T-helper 2 cell treated with Interferon-gamma antibody and Interleukin-4, amounts not matched to agents 5 μg/mL and 100 μg/mL, for 36 hours (primary cell): ENCODE measurements around the gene HADHA.
A peak's percentile ranks its signal among the peaks of the same experiment; 100 is the strongest.

Experiments used
- DNase-seq: peaks from one replicate; pipeline ENCODE4 v3.0.0; 2021; ENCODE audit warnings: low spot score
- H3K27ac Mint-ChIP-seq: one replicate; pipeline ENCODE4 v1.8.0; 2021; ENCODE audit warnings: mild to moderate bottlenecking, mixed read lengths
- H3K27me3 Mint-ChIP-seq: one replicate; pipeline ENCODE4 v1.8.0; 2021; ENCODE audit warnings: low read depth, mixed read lengths
- H3K36me3 Mint-ChIP-seq: one replicate; pipeline ENCODE4 v1.8.0; 2021; ENCODE audit warnings: low read depth, mixed read lengths
- H3K4me1 Mint-ChIP-seq: one replicate; pipeline ENCODE4 v1.8.0; 2021; ENCODE audit warnings: low read depth, mixed read lengths
- H3K4me3 Mint-ChIP-seq: one replicate; pipeline ENCODE4 v1.8.0; 2022; ENCODE audit warnings: mild to moderate bottlenecking, moderate library complexity, mixed read lengths
- H3K9me3 Mint-ChIP-seq: one replicate; pipeline ENCODE4 v1.8.0; 2021; ENCODE audit warnings: mixed read lengths

The HADHA gene

DNA sequence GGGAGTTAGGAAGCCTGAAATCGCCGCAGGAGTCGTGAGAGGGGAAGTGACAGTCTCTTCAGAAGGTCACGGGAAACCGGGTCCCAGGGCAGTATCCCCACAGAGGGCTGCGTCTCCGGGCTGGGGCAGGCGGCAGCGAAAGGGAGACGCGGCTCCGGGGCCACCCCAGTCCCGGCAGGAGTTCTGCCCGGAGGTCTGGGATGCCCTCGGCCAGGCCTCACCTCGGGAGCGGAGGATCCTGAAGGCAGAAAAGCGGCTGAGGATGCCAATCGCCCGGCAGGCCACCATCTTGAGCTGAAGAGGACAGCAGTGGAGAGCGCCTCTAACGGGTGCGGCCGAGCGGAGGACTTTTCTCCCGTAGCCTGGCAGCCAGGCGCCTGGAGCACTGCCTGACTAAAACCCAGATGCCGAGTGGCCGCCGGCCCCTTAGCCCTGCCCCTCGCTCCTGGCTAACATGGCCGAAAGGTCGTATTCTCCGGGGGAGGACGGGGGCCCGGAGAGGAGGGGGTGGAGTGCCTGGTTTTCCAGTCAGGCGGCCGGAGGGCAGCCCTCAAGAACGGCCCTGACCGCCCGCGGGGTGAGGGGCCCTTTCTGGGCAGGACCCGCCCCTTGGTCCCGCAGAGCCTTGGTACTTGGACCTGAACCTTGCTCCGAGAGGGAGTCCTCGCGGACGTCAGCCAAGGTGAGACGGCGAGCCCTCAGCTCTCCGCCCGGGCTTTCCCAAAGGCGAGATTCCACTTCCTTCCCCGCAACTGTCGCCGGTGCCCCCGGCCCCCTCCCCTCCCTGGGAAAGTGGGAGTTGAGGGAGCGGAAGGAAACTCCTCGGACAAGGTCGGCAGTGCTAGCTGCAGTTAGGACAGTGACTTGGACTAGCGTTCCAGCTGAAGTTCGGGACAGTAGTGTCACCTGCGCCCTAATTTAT, at the start of gene HADHA, which contains the start of gene HADHB:
TSS of gene HADHA (minus strand) at position 324 of the 922 bp plus-strand sequence. CDS start at position 288, 36 bp downstream.
TSS of gene HADHB (plus strand) at position 631 of the 922 bp plus-strand sequence. CDS start 9,316 bp downstream, outside the sequence.
- peaks cover 3% of the 10 kb centered on the region for H3K36me3 Mint-ChIP-seq
- H3K9me3 Mint-ChIP-seq = no peaks in the 10 kb centered on the region
- DNase-seq = peak; percentile 85
- no peaks in the 10 kb centered on the region for H3K27me3 Mint-ChIP-seq
- H3K27ac Mint-ChIP-seq = peak within 1 kb of the TSS; percentile 96
- H3K4me1 Mint-ChIP-seq = peaks cover 49% of the 10 kb centered on the region
- H3K4me3 Mint-ChIP-seq = peak within 1 kb of the TSS; percentile 96

DNA sequence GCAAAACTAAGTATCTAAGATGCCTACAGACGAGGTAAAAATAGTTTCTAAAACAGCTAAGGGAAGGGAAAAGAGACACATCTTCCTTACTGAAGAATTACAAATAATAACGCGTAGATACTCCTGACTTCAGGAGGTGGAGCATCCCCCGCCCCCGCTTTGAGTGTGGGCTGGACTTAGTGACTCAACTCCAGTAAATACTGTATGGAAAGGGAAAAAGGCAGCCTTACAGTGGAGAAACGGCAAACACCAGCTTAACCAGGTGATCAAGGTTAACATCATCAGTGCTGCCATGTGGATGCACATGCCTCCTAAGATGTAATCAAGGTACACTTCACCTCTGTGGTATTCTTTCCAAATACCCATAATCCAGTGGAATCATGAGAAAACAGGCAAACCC, 48.2 kb upstream of the HADHA start:
- no peaks in the 10 kb centered on the region for H3K4me1 Mint-ChIP-seq

DNA sequence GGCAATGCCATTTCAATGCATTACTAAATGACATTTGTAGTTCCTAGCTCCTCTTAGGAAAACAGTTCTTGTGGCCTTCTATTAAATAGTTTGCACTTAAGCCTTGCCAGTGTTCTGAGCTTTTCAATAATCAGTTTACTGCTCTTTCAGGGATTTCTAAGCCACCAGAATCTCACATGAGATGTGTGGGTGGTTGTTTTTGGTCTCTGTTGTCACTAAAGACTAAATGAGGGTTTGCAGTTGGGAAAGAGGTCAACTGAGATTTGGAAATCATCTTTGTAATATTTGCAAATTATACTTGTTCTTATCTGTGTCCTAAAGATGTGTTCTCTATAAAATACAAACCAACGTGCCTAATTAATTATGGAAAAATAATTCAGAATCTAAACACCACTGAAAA, 45.6 kb upstream of the HADHA start:
- Mint-ChIP-seq H3K36me3 (peaks cover 8% of the 10 kb centered on the region), H3K27ac (no peak overlapping the region), H3K4me1 (no peaks in the 10 kb centered on the region), H3K4me3 (no peak overlapping the region), H3K27me3 (no peaks in the 10 kb centered on the region), H3K9me3 (no peaks in the 10 kb centered on the region)
- no peak for DNase-seq

More for the DNA sequence above, 48.2 kb upstream of the HADHA start:
- H3K4me3 Mint-ChIP-seq = no peak overlapping the region
- H3K36me3 Mint-ChIP-seq = peaks cover 2% of the 10 kb centered on the region
- H3K9me3 Mint-ChIP-seq = no peaks in the 10 kb centered on the region
- H3K27ac Mint-ChIP-seq = no peak overlapping the region
- peaks cover 9% of the 10 kb centered on the region for H3K27me3 Mint-ChIP-seq
- no peak for DNase-seq

DNA sequence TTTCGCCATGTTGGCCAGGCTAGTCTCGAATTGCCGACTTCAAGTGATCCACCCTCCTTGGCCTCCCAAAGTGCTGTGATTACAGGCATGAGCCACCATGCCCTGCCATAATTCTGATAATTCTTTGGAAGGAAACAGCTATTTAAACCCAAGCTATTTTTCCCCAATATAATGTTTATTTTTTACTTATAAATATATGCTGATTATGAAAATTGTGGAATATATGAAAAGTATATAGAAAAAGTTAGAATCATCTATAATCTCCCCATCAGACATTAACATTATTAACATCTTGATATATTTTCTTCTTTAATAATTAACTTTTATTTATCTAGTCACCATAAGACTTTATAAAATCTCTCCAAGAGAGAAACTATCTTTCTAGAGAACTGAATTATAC, 41.5 kb upstream of the HADHA start:
- H3K9me3 Mint-ChIP-seq = no peaks in the 10 kb centered on the region
- H3K4me3 Mint-ChIP-seq = no peak overlapping the region
- no peak overlapping the region for H3K27ac Mint-ChIP-seq
- no peaks in the 10 kb centered on the region for H3K4me1 Mint-ChIP-seq
- DNase-seq = no peak
- no peaks in the 10 kb centered on the region for H3K27me3 Mint-ChIP-seq
- peaks cover 23% of the 10 kb centered on the region for H3K36me3 Mint-ChIP-seq

DNA sequence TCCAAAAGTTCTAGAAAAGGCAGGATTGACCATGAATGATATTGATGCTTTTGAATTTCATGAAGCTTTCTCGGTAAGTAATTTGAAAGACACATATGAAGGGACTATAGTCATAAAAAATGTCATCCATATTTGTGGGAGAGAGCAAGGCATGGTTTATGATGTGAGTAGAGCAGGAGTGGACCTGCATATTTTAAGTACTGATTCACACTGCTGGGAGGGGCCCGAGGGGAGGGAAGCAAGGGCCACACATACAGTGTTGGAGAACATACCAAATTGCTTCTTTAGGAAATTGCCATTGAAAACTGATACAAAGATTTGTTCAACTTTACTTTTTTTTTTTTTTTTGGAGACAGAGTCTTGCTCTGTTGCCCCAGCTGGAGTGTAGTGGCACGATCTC, 39.7 kb upstream of the HADHA start:
- Mint-ChIP-seq H3K4me1 (no peaks in the 10 kb centered on the region), H3K27me3 (no peaks in the 10 kb centered on the region), H3K36me3 (peaks cover 28% of the 10 kb centered on the region), H3K9me3 (no peaks in the 10 kb centered on the region), H3K27ac (no peak overlapping the region), H3K4me3 (no peak overlapping the region)
- no peak for DNase-seq

DNA sequence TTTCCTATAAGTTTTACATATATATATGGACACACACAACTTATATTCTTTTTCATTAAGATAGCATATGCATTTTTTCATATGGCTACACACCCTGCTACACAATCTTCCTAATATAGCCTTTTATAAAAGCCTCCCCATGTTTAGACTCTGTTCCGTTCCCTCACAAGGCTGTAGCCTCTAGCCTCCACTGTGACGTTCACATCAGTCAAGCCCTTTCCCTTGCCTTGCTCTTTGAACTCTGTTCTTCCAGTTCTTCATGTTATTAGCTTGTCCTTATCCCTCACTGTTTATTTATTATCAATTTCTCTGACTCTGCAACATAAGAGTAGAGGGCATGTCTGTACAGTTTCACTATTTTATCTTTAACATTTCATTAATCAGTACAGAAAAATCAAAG, 39.2 kb upstream of the HADHA start:
- H3K36me3 Mint-ChIP-seq = peaks cover 32% of the 10 kb centered on the region
- no peak overlapping the region for H3K27ac Mint-ChIP-seq
- no peaks in the 10 kb centered on the region for H3K4me1 Mint-ChIP-seq
- H3K4me3 Mint-ChIP-seq = no peak overlapping the region
- no peak for DNase-seq
- H3K9me3 Mint-ChIP-seq = no peaks in the 10 kb centered on the region
- H3K27me3 Mint-ChIP-seq = no peaks in the 10 kb centered on the region

DNA sequence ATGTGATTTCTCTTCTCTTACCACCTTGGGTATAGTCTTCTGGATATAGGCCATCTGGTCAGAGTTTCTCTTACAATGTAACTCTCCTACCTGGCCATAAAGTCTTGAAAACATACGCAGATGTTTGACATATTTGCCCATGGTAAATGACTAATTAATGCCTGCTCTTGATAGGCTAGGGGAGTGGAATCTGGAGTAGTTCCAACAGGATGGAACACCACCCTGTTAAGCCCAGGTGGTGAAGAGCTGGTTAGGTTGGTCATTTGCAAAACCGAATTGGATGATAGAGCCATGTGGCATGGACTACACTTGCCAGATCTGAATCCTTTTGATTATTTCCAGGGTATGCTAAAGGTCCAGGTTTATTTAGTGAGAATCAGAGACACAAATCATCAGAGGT, 36.8 kb upstream of the HADHA start:
- Mint-ChIP-seq H3K4me1 (peaks cover 6% of the 10 kb centered on the region), H3K36me3 (peaks cover 34% of the 10 kb centered on the region), H3K4me3 (no peak overlapping the region), H3K9me3 (no peaks in the 10 kb centered on the region), H3K27ac (no peak overlapping the region), H3K27me3 (no peaks in the 10 kb centered on the region)
- DNase-seq = no peak

DNA sequence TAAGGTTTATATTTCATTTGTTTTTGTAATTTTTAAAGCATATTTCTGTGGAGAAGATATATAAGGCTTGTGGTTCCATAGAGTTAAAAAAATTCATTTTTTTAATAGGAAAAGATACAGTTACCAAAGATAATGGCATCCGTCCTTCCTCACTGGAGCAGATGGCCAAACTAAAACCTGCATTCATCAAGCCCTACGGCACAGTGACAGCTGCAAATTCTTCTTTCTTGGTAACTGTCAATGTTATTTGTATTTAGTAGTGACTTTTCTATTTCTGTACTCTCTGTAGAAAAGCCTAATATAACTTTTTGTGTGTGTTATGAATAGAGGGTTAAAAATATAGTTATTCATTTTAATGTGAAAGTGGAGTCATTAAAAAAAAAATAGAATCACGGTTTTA, 35.5 kb upstream of the HADHA start:
- Mint-ChIP-seq H3K27ac (no peak overlapping the region), H3K27me3 (no peaks in the 10 kb centered on the region), H3K4me1 (peaks cover 7% of the 10 kb centered on the region), H3K9me3 (no peaks in the 10 kb centered on the region), H3K36me3 (peaks cover 30% of the 10 kb centered on the region), H3K4me3 (no peak overlapping the region)
- no peak for DNase-seq

DNA sequence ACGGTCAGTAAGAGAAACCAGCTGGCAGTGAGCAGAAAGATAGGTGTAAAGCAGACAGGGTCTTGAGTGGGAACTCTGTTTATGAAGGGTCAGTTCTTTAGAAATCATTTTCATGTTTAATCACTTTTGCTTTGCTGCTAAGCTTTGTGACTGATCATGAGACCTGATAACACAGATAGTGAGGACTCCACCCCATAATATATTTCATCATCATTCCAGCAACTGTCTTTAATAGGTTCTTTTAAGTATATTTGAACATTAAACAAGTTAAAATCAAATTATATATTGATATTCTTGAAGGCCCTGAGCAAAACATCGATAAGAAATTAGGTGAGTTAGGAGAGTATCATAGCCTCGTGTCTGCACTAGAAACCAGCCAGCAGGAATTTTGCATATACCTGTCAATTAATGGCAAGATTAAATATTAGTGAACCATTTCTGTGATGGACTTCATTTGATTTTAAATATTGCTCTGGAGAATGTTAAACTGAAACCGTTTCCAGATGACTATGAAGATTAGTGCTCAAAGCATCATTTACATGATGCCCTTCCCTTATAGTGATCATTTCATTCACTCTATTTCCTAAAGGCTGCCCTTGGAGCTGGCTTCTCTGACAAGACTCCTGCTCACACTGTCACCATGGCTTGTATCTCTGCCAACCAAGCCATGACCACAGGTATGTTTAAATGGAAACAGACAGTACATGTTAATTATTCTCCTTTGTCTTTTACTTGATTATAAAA, 32.2 kb upstream of the HADHA start:
- Mint-ChIP-seq H3K4me1 (peaks cover 9% of the 10 kb centered on the region), H3K9me3 (no peaks in the 10 kb centered on the region), H3K4me3 (no peak overlapping the region), H3K27me3 (no peaks in the 10 kb centered on the region), H3K27ac (peak overlapping the region; percentile 66), H3K36me3 (peaks cover 21% of the 10 kb centered on the region)
- no peak for DNase-seq

DNA sequence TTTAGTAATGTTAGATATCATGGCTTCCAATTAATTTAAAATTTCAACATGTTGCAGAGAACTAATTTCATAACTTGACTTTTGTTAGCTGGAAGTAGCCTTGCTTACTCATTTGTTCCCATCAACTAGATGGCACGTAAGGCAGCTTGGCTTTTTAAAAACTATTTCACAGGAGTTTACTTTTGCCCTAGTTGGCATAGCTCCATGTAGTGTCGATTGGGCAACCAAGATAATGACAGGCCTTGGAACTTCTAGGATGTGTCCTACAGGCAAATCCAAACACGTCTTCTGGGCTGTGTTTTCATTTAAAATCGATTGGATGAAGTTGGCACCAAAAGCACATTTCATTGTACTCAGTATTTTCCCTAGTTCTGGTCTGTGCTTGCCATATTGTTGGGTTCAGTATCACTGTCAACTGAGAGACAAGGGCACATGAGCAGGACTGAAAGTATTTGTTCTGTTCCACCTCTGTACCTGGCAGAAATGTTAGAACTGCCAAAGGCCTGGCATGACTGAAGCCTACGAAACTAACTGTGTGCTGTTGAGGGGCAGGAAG, 29.7 kb upstream of the HADHA start:
- H3K27ac Mint-ChIP-seq = no peak overlapping the region
- H3K27me3 Mint-ChIP-seq = no peaks in the 10 kb centered on the region
- no peak overlapping the region for H3K4me3 Mint-ChIP-seq
- no peaks in the 10 kb centered on the region for H3K9me3 Mint-ChIP-seq
- H3K4me1 Mint-ChIP-seq = peaks cover 15% of the 10 kb centered on the region
- H3K36me3 Mint-ChIP-seq = peaks cover 10% of the 10 kb centered on the region
- DNase-seq = no peak

DNA sequence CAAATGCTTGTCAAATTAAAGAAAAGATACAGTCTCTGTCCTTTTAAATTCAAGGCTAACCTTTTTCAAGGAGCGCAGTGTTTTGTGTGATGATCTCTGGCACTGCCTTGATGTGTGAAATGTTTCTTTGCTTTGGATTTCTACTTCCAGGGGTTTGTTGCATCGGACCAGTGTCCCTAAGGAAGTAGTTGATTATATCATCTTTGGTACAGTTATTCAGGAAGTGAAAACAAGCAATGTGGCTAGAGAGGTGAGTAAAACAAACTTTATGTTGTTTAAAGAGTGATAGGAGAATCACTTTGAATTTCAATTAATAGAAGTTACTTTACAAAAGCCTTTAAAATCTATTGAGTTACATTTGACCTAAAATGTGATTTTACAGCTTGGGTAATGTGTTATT, 29.1 kb upstream of the HADHA start:
- no peak for DNase-seq
- no peaks in the 10 kb centered on the region for H3K9me3 Mint-ChIP-seq
- no peak overlapping the region for H3K4me3 Mint-ChIP-seq
- no peaks in the 10 kb centered on the region for H3K27me3 Mint-ChIP-seq
- H3K36me3 Mint-ChIP-seq = peaks cover 7% of the 10 kb centered on the region
- no peak overlapping the region for H3K27ac Mint-ChIP-seq
- H3K4me1 Mint-ChIP-seq = peaks cover 15% of the 10 kb centered on the region

DNA sequence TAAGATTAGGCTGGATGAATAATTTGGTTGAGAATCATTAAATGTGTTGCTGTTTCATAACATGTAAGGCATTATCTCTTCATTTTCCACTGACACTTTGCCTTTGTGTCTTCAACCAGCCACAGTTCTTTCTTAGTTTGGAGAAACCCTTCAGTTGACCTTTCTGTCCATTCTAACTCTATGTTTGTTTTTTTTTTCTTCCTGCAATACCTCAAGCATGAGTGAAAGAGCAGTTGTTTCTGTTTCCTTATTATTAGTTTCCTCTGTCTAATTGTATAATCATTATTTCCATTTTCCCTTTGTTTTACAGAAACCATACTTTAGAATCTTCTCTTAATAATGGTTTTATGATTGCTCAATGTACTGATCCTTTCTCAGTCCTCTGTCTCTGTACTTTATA, 25.9 kb upstream of the HADHA start:
- no peak for DNase-seq
- Mint-ChIP-seq H3K9me3 (no peaks in the 10 kb centered on the region), H3K4me3 (no peak overlapping the region), H3K27ac (peak overlapping the region; percentile 40), H3K27me3 (no peaks in the 10 kb centered on the region), H3K36me3 (peaks cover 9% of the 10 kb centered on the region), H3K4me1 (peaks cover 8% of the 10 kb centered on the region)

DNA sequence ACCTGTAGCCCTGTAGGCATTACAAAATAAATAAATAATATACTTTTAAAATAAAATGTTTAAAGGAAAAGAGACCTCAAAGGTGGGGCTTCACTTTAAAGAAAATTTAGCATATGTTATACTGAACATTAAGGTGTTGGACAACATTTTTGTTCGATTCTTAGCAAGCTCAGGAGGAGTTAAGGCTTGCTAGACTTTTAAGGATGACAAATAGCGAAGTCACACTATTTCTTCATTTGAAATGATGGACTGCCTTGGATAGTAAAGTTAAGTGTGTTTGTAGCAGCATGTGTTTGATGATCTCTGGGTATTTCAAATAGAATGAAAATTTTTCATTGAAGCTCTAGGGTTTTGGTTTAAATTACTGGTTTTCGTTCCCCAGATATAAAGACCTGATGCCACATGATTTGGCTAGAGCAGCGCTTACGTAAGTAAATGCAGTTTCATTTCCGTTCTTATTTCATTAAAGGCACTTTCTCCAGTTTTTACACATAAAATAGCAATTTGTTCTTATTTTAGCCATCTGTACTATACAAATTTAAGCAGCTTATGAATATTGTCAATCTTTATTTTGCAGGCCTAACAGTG, 25.2 kb upstream of the HADHA start:
- H3K9me3 Mint-ChIP-seq = no peaks in the 10 kb centered on the region
- no peak overlapping the region for H3K27ac Mint-ChIP-seq
- DNase-seq = no peak
- no peak overlapping the region for H3K4me3 Mint-ChIP-seq
- peaks cover 9% of the 10 kb centered on the region for H3K36me3 Mint-ChIP-seq
- peaks cover 8% of the 10 kb centered on the region for H3K4me1 Mint-ChIP-seq
- no peaks in the 10 kb centered on the region for H3K27me3 Mint-ChIP-seq
